Measurements from ENCODE around the gene ERC1.

DNA sequence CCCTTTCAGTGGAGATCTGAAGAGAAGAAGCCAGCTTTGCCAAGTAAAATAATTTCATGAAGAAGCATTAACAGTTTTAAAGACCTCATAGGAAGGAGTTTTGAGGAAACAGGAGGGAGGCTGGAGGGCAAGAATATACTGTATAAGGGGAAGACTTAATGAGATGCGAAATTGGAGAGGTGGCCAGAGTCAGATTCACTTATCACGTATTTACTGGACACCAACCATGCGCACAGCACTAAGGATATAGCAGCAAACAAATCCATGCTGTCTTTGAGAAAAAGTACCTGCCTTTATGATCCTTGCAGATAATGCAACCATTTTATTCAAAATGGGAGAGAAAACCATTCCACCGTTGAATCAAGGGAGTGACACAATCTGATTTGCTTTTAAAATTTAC, 100.3 kb downstream of the ERC1 start:
- TF ChIP-seq, protein P1, sequence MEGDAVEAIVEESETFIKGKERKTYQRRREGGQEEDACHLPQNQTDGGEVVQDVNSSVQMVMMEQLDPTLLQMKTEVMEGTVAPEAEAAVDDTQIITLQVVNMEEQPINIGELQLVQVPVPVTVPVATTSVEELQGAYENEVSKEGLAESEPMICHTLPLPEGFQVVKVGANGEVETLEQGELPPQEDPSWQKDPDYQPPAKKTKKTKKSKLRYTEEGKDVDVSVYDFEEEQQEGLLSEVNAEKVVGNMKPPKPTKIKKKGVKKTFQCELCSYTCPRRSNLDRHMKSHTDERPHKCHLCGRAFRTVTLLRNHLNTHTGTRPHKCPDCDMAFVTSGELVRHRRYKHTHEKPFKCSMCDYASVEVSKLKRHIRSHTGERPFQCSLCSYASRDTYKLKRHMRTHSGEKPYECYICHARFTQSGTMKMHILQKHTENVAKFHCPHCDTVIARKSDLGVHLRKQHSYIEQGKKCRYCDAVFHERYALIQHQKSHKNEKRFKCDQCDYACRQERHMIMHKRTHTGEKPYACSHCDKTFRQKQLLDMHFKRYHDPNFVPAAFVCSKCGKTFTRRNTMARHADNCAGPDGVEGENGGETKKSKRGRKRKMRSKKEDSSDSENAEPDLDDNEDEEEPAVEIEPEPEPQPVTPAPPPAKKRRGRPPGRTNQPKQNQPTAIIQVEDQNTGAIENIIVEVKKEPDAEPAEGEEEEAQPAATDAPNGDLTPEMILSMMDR (conservative IDR thresholded peaks at IDR 0.05; ENCODE audit: low read depth, low read length): no peak
- TF ChIP-seq EZH2 (IDR thresholded peaks at IDR 0.05; ENCODE audit: low read length, unreplicated experiment): no peak
